ENCODE data around the gene COL27A1.

COL27A1 gene

GRCh38 chr9:114158482-114159130 lies 3.3 kb downstream of the COL27A1 start:
- H3K4me3 ChIP-seq (ENCODE audit: low read depth, low read length): no peak overlapping the region
- TF ChIP-seq CTCF (IDR thresholded peaks at IDR 0.05; ENCODE audit: low read depth, low read length): no peak

- no peak overlapping the region for H3K4me3 ChIP-seq (ENCODE audit: low read depth, low read length)
- no peak for TF ChIP-seq CTCF (IDR thresholded peaks at IDR 0.05; ENCODE audit: low read depth, low read length)
Measured at GRCh38 chr9:114159691-114160090, 4.4 kb downstream of the COL27A1 start.

GRCh38 chr9:114161513-114161912 lies 6.2 kb downstream of the COL27A1 start:
- no peak overlapping the region for H3K4me3 ChIP-seq (ENCODE audit: low read depth, low read length)
- no peak for TF ChIP-seq CTCF (IDR thresholded peaks at IDR 0.05; ENCODE audit: low read depth, low read length)

GRCh38 chr9:114163517-114163951 lies 8.2 kb downstream of the COL27A1 start:
- no peak for TF ChIP-seq CTCF (IDR thresholded peaks at IDR 0.05; ENCODE audit: low read depth, low read length)
- peak overlapping the region; percentile 36 for H3K4me3 ChIP-seq (ENCODE audit: low read depth, low read length)

- no peak overlapping the region for H3K4me3 ChIP-seq (ENCODE audit: low read depth, low read length)
- no peak for TF ChIP-seq CTCF (IDR thresholded peaks at IDR 0.05; ENCODE audit: low read depth, low read length)
Measured at GRCh38 chr9:114164191-114164794, 9.0 kb downstream of the COL27A1 start.

GRCh38 chr9:114165407-114166102 lies 10.2 kb downstream of the COL27A1 start:
- H3K4me3 ChIP-seq (ENCODE audit: low read depth, low read length): no peak overlapping the region
- no peak for TF ChIP-seq CTCF (IDR thresholded peaks at IDR 0.05; ENCODE audit: low read depth, low read length)

GRCh38 chr9:114166103-114166470 lies 10.8 kb downstream of the COL27A1 start:
- no peak for TF ChIP-seq CTCF (IDR thresholded peaks at IDR 0.05; ENCODE audit: low read depth, low read length)
- H3K4me3 ChIP-seq (ENCODE audit: low read depth, low read length): no peak overlapping the region

Measured in WI38 (cell line).